Retina (tissue), 1 donor: ENCODE data around the gene KDSR.

Source experiments
- DNase-seq: peaks from one replicate; pipeline ENCODE4 v3.0.0-alpha.2; 2016

Gene KDSR

DNA sequence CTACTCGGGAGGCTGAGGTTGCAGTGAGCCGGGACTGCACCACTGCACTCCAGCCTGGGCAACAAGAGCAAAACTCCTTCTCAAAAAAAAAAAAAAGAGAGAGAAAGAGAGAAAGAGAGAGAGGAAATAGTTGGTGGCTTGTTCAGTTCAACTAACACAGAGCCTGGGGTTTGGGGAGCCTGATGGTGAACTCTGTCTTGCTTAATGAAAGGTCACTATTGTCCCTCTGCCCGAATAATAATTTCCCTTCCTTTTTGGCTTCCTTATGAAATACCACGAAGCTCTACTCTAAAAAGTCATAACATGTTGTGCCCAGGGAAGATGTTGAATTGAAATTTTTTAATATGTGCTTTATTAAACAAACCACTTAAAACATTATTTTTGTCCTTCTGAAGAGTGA is 64.8 kb downstream of the KDSR start:
- no peak for DNase-seq

DNA sequence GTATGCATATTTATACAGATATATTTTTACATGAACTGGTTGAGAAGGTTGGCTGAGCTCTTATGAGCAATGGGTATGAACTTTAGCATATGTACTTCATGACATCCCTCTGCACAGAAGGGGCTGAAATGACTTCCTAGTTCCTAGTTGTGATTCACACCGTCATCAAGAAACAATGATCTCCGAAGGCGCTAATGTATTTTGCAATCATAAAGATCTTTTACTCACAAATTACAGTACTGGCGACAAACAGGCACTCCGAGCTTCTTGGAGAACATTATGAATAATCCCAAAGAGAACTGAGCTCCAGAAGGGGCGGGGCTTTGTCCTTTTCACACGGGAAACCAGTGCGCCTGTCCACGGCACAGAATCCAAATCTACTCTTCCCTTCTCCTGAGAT is 65.6 kb downstream of the KDSR start:
- no peak for DNase-seq

DNA sequence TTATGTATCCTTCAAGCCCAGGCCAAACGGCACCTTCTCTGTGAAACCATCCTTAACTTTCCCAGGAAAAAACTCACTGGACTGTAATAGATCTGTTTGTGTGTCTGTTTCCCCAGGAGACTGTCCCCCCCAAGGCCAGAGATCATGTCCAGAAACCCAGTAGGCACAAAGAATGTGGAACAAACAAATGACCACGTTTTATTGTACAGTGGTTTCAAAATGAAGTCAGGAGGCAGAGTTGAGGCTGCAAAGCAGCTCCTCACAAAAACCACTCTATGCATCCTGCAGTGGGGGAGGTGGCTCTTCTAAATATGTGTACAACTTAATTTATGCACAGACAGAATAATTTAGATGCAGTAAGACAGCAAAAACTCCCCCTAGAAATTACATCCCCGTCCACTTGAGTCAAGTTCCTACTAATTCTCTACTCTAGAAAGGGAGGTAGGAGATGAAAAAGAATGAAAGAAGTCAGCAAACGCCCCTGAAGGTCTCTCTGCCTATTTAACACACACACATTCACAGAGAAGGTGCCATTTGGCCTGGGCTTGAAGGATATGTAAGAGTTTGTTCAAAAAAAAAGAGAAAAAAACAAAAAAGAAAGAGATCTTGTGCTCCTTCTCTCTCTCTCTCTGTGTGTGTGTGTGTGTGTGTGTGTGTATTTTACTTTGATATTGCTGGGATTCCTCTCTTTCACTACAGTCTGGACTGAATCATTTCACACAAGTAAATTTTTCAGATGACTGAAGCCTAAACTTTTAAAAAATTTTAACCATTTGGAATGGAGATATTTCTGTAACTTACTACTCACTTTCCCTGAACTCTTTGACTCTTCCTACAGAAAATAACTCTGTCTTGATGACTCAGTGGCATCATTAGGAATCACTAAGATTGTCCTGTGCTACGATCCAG is 66.9 kb downstream of the KDSR start:
- DNase-seq, result no peak

DNA sequence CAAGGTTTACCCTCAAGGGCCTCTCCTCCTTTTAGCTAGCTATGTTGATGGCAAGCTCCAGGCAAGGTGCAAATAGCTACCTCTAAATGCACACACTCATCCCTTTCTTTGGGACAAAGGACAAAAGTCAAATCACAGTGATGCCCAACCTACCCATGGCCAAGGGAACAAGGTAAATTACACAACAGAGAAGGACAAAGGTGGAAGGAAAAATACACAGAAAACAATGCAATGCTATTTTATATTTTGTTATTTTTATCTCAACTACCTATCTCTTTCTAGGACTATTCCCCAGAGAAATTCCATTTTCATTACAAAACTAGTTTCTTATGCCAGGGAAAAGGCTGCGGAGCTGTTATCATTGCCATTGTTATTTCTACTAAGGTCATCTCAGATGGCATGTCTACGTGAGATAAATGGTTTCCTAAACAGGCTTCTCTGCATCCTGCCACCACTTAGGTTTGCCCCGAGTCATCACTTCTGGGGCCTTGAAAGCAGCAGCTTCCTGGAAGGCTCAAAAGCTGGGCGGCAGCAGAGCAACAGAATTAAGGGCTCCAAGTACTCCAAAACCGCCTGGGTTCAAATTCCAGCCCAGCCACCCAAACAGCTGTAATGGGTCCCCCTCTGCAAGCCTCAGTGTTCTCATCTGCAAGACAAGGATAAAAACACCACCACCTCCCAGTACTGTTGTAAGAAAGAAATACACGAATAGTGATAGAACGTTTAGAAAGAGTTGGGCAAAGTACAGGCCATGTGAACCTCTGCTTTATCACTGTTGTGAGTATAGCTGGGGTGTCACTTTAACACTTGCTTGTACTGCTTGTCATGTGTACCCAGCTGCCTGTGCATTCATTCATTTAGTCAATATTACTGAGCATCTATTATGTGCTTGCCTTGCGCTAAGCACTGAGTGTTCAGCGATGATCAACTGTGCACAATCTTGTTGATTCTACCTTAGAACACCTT is 68.3 kb downstream of the KDSR start:
- DNase-seq, result no peak

DNA sequence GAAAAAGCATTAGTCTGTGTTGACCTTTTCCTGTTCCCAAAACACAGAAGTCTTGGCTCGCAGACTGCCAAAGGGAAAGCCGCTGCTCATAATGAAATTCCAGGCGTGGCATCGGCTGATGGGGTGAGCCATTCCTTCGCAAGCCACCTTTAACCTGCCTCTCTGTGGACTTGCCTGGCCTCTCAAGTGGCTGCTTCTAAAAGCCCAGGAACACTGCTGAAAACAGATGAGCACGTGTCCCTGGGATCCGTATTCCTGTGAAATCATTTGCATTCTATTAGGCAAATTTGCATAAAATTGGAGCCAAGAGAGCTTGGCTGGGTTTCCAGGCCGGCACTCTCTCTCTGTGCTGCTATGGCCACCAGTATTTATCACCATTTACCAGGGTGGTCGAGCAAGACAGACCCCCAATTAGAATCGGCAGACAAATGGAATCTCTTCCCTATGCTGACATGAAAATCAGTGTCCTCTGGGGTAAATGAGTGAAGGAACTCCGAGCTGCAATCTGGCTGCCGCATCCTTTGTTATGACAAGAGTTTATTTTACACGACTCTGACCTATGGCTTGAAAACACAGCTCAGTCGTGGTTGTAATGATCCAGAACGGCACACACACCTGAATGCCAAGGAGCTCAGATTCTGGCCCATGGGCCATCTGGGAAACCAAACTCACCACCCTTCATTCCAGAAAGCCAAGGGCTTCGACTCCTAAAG is 69.2 kb downstream of the KDSR start:
- DNase-seq, result no peak

DNA sequence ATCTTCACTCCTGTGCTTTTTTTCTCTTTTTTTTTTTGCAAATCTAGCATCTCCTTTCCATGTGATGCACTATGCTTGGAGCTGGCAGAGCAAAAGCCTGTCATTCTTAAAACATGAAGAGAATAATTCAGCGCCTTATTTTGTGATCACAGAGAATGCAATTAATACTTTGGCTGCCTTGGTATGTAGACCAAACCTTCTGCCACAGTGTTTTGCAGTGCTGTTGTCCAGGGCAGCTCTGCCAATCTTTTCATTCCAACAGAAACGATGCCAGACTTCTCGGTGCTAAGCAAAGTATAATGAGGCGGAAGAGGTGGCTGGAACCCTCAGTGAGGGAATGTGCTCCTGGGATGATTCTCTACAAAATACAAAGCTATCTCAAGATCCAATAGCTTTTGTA is 73.1 kb downstream of the KDSR start:
- DNase-seq, result no peak

DNA sequence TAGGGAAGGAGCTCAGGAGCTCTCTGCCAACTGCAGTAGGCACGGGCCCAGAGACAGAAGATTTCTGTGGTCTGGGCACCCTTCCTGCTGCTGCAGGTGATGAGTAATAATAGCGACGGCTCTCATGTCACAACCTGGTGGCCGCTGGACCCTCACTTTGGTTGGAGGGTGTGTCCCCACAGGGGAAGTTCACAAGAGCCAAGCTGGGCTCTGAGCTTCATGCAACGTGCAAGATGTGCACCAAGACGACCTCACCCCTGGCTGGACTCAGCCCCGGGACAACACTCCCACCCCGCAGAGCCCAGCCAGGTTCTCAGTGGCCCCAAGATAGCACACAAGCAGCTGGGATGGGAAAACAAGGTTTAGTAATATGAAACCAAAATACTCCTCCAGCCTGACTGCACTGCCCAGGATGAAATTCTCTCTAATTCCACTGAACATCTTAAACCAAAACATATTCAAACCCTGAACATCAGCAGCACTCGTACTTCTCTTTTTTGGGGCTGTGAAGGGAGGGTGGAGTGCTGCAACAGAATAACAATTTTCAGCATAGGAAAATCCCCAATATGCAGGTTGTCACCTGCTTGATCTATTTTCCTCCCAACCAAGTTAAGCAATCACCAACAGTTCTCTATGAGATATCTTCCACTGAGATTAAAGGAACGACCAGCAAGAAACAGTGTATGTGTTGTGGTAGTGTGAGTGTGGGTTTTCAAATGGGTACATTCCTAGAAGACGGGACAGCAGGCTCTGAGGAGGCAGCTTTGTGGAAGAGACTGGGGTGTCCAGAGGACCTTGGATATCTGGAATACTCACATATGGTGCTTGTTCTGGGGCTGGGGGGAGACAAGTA is 73.9 kb downstream of the KDSR start:
- no peak for DNase-seq

DNA sequence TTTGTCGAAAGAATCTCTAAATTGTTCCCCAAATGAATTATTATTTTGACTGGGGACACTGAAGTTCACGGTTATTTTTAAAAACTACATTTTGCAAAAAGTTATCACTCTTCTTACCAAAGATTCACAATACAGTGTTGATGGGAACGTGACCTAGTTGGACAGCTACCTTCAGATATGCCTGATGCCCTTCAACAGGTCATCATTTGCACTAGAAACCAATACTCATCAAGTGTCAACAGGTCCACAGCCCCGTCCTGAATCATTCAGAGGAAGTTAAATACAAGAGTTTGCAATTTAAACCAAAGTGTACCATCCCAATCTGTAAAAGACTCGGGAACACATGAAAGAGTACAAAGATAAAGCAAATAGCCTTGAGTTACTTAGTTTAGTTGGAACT is 75.7 kb downstream of the KDSR start:
- no peak for DNase-seq

DNA sequence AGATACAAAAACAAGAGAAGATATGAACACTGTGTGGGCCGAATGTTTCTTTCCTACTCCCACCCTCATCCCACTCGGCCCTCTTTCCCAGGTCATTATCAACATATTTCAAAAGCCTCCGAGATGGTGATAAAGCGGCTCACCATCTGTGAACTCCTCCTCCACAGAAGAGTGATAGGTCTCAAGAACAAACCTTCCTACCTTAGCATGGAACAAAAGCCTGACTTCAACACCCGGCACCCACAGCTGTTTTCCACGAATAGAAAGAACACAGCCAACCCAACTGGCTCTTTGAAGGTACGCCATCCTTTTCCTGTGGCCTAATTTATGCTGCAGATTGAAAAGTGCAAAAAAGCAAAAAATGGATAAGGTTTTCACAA is 76.2 kb downstream of the KDSR start:
- DNase-seq, result no peak

DNA sequence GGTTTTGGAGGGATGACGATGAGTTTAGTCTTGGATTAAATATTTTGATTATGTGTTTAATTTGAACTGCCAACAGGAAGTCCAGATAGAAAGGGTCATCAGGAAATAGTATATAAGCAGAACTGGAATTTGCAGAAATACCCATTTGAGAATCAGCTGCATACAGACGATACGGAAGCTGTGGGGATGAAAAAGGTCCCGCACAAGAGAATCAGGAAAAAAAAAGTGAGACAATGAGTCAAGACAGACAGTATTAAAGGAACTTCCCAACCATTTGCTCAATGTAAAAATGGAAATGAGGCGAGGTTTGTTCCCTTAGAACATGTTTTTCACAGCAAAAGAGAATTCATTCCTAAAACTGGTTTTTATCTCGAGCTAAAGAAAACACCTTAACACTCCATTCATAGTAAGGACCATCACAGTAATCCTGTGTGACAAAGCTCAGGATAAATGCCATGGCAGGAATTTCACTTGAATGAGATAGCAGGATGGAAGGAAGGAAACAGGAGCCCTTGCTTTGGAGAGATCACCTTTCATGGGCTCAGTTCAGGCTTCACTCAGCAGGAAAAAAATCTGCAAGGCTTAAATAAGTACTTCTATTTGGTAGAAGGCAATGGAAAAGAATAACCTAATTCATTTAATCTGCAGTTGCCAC is 76.7 kb downstream of the KDSR start:
- DNase-seq, result no peak

DNA sequence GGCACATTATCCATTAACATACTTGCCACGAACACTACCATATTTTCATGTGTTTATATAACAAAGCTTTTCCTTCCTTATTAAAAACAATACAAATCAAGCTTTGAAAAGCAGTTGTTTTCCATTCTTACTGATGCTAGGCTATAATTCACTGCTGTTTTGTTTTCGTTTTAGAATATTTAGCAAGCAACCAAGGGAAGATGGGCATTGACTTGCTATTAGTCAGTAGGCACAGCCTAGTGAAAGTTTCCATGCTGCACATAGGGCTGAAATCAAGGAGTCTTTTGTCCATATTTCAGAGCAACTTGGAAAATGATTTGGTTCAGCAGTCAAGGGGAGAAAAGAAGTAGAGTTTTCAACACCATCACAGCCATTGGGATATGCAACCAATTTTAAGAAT is 78.7 kb downstream of the KDSR start:
- no peak for DNase-seq

DNA sequence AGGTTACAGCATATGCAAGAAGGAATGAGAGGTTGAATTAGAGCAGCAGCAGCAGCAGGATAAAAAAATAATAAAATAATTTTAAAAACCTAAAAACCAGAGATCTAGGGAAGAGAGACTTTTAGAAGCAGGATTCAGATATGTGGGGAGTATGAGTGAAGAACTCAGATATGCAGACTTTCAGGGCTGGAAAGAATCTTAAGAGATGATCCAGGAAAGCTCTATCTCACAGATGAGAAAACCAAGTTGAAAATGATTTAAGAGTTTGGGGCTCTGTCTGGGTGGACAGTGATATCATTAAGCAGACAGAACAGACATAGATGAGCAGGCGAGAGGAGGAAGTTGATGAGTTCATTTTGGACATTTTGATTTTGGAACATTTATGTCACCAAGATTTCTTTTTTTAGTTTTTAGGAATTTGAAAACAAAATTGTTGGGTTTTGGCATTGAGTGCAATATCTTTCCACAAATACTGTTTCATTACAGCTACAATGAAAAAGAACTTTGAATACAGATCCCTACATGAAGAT is 79.2 kb downstream of the KDSR start:
- no peak for DNase-seq

DNA sequence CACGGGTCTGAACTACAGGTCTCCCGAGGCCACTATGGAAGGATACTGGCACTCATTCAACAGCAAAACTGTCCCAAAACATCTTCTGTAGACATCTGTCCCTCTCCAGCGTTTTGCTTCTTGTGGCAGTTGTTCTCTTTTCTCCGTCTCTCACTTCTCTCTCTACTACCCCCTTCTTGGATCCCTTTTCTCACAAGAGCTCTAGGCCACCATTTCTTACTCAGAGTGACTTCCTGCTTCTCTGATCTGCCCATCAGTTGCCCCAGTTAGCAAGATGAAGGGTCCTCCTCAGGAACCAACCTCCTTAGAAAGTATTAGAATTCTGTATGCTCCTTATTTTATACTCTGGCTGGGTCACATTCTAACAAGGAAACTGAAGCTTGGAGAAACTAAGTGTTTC is 80.1 kb downstream of the KDSR start:
- DNase-seq, result no peak

DNA sequence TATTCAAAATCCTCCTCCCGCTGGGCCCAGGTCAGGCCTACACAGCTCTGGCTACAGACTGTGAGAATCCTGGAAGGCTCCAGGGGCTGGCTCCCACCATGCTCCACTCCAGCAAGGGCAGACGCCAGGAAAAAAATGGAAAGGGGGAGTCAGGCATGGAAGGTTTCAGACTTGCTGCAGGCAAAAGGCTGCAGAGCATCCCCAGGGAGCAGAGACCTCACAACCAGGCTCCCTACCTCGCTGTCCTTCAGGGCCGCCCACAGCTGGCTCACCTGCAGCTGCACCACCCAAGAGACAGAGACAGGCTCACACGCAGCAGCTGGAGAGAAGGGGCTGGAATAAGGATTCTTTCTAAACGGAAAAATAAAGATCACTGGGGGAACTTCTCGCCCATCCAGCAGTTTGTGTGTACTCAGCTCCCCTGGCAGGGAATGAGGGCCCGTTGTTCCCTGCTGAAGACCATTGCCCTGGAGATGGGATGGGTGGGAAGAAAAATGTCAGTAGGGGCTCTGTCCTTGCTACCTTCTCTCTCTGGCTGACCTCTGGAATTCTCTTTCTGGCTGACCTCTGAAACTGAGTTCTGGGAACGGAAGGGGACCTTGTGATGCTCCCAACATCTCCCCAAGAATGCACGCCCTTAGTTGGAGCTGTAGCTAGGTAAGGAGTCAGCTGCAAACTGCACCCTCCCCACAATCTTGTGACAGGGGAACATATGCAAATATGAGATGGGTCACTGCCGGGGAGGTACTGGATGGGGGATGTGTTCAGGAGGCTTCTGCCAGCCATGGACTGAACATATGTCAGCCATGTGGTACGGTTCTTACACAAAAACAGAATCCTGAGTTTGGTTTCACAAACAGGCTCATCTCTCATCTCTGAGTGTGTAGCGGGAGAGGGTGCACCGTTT is 81.9 kb downstream of the KDSR start:
- DNase-seq, result no peak

DNA sequence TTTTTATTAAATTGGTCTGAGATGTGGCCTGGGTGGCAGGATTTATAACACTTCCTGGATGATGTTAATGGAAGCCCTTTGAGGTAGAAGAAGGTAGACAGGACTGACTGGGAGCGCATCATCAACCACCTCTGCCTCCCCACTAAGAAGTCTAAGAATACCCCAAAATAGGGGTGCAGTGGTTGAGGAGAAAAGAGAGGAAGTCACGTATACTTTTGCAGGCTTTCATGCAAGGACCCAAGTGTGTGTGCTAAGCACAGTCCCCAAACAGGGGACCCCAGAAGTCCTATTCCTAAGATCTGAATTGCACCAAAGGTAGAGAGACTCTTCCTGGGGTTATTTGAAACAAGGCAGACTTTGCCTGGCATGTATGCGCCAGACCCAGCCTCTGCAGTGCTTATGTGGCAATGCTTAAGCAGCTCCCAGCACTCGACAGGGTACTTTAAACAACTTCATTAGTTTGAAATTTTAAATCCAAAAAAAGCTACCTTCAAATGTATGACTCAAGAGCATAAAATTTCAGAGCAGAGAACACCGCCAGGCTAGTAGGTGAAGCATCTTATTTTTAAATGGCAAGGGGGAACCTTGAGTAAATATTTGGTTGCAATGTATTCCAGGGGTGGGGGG is 82.7 kb downstream of the KDSR start:
- DNase-seq, result no peak

DNA sequence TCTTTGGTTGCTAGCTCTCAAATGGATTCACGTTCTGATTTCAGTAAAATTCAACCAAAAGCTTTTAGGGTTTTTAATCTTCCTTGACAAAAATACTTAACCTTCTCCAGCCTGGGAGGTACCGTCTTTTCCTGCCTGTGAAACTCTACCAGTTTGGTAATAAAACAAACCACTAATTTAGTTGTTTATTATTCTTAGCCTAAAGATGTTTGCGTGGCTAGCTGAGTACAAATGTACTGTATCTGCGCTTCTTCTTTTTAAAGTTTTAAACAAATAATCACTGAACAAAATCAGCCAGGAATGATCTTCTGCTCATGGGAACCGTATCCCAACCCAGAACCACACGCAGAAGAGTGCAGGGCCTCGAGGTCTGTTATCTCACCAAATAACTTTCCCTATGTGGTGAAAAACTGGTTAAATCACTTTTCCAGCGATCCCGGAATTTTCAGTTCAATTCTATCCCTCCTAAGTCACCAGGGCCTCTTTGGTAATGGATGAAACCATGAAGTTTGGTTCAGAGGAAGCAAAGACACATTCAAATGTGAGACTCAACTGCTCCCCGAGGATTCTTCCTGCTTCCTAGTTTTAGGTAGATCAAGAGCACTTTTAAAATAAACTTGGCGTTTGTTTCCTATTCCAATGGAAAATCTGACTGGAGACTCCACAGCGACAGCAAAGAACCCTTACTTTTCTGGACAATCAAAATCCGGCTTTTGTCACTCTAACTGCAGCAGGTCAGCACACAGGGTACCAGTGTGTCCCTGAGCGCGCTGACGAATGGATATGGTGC is 83.5 kb downstream of the KDSR start:
- DNase-seq, result no peak

DNA sequence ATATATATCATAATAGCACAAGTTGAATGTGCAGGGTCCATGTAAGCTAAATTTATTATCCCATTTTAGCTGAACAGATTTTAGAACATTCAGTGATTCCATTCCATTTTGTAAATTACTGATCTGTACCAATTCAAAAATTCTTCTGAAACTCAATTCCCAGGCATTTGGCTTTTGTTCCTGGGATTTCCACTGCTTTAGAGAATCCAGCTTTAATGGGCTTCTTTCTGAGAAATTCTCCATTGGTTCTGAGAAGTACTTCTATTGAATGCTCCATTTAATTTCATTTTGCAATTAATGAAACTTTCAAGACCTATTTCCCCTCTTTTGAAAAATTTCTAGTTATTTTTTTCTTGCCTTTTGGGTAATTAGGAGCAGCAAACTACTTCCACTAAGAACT is 84.2 kb downstream of the KDSR start:
- no peak for DNase-seq
